HFF-Myc (cell line): ENCODE results near the gene MRC2.
A peak's percentile ranks its signal among the peaks of the same experiment; 100 is the strongest.

Source experiments
- DNase-seq: peaks from one replicate; pipeline ENCODE4 v3.0.0-alpha.2; 2011; ENCODE audit warnings: low read depth; ENCODE audit errors: extremely low read depth
- H3K4me3 ChIP-seq: replicated peaks from 2 replicates; pipeline ENCODE4 v1.5.1; 2011; ENCODE audit warnings: low read depth, mild to moderate bottlenecking, control low read depth, low read length
- CTCF ChIP-seq: IDR thresholded peaks from 2 replicates; pipeline ENCODE4 v1.5.1; 2012; ENCODE audit warnings: mild to moderate bottlenecking, low read depth, low read length, control low read depth; ENCODE audit errors: missing control alignments

MRC2 gene

GRCh38 chr17:62700964-62701705, 73.7 kb downstream of the MRC2 start:
- DNase-seq: no peak
- no peak overlapping the region for H3K4me3 ChIP-seq
- no peak for TF ChIP-seq CTCF

GRCh38 chr17:62701706-62702085, 74.2 kb downstream of the MRC2 start:
- TF ChIP-seq CTCF: no peak
- no peak for DNase-seq
- no peak overlapping the region for H3K4me3 ChIP-seq

DNA sequence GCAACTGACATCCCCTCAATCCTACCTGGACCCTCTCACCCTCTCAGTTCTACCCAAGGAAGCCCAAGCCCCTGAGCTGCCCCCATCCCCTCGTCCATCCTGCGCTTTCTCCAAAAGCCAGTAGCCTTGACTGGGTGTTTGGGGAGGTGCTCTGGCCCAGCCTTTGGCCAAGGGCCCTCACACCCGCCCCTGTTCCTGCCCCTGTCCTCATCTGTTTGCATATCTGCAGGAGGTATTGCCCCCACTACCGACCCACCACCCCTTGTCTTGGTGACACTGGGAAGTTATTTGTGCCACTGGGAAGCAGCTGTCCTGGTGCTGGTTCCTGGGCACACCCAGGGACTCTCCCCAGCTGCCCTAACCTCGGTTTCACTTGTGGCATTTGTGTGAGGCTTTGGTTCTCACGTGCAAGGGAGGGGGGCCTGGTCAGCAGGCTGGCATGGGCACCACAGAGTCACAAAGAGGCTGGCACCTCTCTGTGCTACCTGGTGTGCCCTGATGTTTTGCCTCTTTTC, 75.3 kb downstream of the MRC2 start:
- TF ChIP-seq CTCF: no peak
- DNase-seq: no peak
- no peak overlapping the region for H3K4me3 ChIP-seq

- no peak for DNase-seq
- no peak for TF ChIP-seq CTCF
- H3K4me3 ChIP-seq: peak overlapping the region; percentile 50
Observed at GRCh38 chr17:62703261-62703775, 75.8 kb downstream of the MRC2 start.

GRCh38 chr17:62703776-62704380, 76.4 kb downstream of the MRC2 start:
- DNase-seq: no peak
- peak; percentile 71 for TF ChIP-seq CTCF
- H3K4me3 ChIP-seq: peak overlapping the region; percentile 50

- no peak for DNase-seq
- H3K4me3 ChIP-seq: peak overlapping the region; percentile 50
- no peak for TF ChIP-seq CTCF
Observed at GRCh38 chr17:62704381-62704971, 77.0 kb downstream of the MRC2 start.
